Left ventricle myocardium inferior (tissue), 1 donor: Measurements from ENCODE around the gene ANKRD44. TPM values are rescaled to one million over a fixed set of nuclear protein-coding genes. Genes with fewer than 3 reads are reported as not detected.

Experiments used
- DNase-seq: peaks from one replicate; pipeline ENCODE4 v3.0.0-alpha.2; 2020
- H3K27ac ChIP-seq: fragments of 200-600 bp; replicated peaks from 2 replicates; pipeline ENCODE4 v1.8.0; 2021
- H3K27me3 ChIP-seq: fragments of 200-600 bp; 2 replicates; pipeline ENCODE4 v1.8.0; 2021; ENCODE audit warnings: low read depth
- H3K36me3 ChIP-seq: fragments of 200-600 bp; 2 replicates; pipeline ENCODE4 v1.8.0; 2021
- H3K4me1 ChIP-seq: fragments of 200-600 bp; 2 replicates; pipeline ENCODE4 v1.8.0; 2021
- H3K4me3 ChIP-seq: fragments of 200-600 bp; 2 replicates; pipeline ENCODE4 v1.8.0; 2021; ENCODE audit warnings: mild to moderate bottlenecking, moderate library complexity
- H3K9me3 ChIP-seq: fragments of 200-600 bp; replicated peaks from 2 replicates; pipeline ENCODE4 v1.8.0; 2021
- CTCF ChIP-seq: fragments of 200-600 bp; IDR thresholded peaks from 2 replicates; pipeline ENCODE4 v1.8.0; 2021; ENCODE audit warnings: antibody characterized with exemption, mild to moderate bottlenecking, borderline replicate concordance
- intact Hi-C: fragments of 100-400 bp; cut with micrococcal nuclease; formaldehyde crosslinking; loops from one replicate; pipeline ENCODE4 v1.11.0; 2022
- total RNA-seq: library from RNA; stranded (reverse); fragmentation: NEBNext Ultra II Directional; extraction: Animal tissue kit (Norgen Biotek cat#: 25700); gene quantifications from one replicate; pipeline ENCODE4 v1.2.1, GENCODE V29; 2021
- donor health status: DM: no; HTN: yes; CAD: no; lungs with severe emphysema.

ANKRD44 gene
- total RNA-seq, 1 donor from 2014 or later = 7.1 TPM

GRCh38 chr2:196980473-196980872, 330.1 kb downstream of the ANKRD44 start:
- no peak overlapping the region for H3K27ac ChIP-seq
- H3K4me3 ChIP-seq = no peak overlapping the region
- no peaks in the 10 kb centered on the region for H3K27me3 ChIP-seq
- no peaks in the 10 kb centered on the region for H3K4me1 ChIP-seq
- H3K9me3 ChIP-seq = peaks cover 8% of the 10 kb centered on the region
- intact Hi-C loops = no loop called here
- H3K36me3 ChIP-seq = no peaks in the 10 kb centered on the region
- DNase-seq = no peak
- TF ChIP-seq CTCF = no peak

GRCh38 chr2:196980001-196980400, 330.6 kb downstream of the ANKRD44 start:
- no peak for TF ChIP-seq CTCF
- Histone ChIP-seq H3K36me3 (no peaks in the 10 kb centered on the region), H3K27me3 (no peaks in the 10 kb centered on the region), H3K4me3 (no peak overlapping the region), H3K4me1 (no peaks in the 10 kb centered on the region), H3K27ac (no peak overlapping the region), H3K9me3 (peaks cover 8% of the 10 kb centered on the region)
- DNase-seq = no peak
- intact Hi-C loops = no loop called here

GRCh38 chr2:196977507-196977906, 333.1 kb downstream of the ANKRD44 start:
- DNase-seq = no peak
- no peaks in the 10 kb centered on the region for H3K27me3 ChIP-seq
- H3K4me1 ChIP-seq = no peaks in the 10 kb centered on the region
- no peak overlapping the region for H3K4me3 ChIP-seq
- H3K36me3 ChIP-seq = no peaks in the 10 kb centered on the region
- H3K9me3 ChIP-seq = peaks cover 8% of the 10 kb centered on the region
- H3K27ac ChIP-seq = no peak overlapping the region
- intact Hi-C loops = no loop called here
- TF ChIP-seq CTCF = no peak

- no peaks in the 10 kb centered on the region for H3K4me1 ChIP-seq
Measured at GRCh38 chr2:196974970-196975369, 335.6 kb downstream of the ANKRD44 start.

GRCh38 chr2:196971574-196972279, 338.9 kb downstream of the ANKRD44 start:
- H3K4me1 ChIP-seq = peaks cover 3% of the 10 kb centered on the region
- no peaks in the 10 kb centered on the region for H3K27me3 ChIP-seq
- no peak for TF ChIP-seq CTCF
- intact Hi-C loops = no loop called here
- no peak overlapping the region for H3K4me3 ChIP-seq
- DNase-seq = no peak
- H3K9me3 ChIP-seq = peaks cover 4% of the 10 kb centered on the region
- H3K36me3 ChIP-seq = no peaks in the 10 kb centered on the region
- no peak overlapping the region for H3K27ac ChIP-seq

More at GRCh38 chr2:196974970-196975369, 335.6 kb downstream of the ANKRD44 start:
- Histone ChIP-seq H3K4me3 (no peak overlapping the region), H3K27ac (no peak overlapping the region), H3K36me3 (no peaks in the 10 kb centered on the region), H3K27me3 (no peaks in the 10 kb centered on the region), H3K9me3 (peaks cover 8% of the 10 kb centered on the region)
- intact Hi-C loops = no loop called here
- no peak for DNase-seq
- TF ChIP-seq CTCF = no peak
